ENCODE data around the gene BPIFB6.

GRCh38 chr20:33024243-33024560 is 7.2 kb upstream of the BPIFB6 start:
- TF ChIP-seq CEBPB (IDR thresholded peaks at IDR 0.05) (no peak), MAX (IDR thresholded peaks at IDR 0.05) (no peak), NFIC (IDR thresholded peaks at IDR 0.05) (no peak), TAF1 (IDR thresholded peaks at IDR 0.05; ENCODE audit: low read depth) (no peak), CREB1 (IDR thresholded peaks at IDR 0.05; ENCODE audit: low read depth) (no peak), USF1 (IDR thresholded peaks at IDR 0.05) (no peak), RAD21 (IDR thresholded peaks at IDR 0.05; ENCODE audit: low read depth) (no peak), YY1 (IDR thresholded peaks at IDR 0.05; ENCODE audit: low read depth) (no peak)
- TF ChIP-seq, protein P1, sequence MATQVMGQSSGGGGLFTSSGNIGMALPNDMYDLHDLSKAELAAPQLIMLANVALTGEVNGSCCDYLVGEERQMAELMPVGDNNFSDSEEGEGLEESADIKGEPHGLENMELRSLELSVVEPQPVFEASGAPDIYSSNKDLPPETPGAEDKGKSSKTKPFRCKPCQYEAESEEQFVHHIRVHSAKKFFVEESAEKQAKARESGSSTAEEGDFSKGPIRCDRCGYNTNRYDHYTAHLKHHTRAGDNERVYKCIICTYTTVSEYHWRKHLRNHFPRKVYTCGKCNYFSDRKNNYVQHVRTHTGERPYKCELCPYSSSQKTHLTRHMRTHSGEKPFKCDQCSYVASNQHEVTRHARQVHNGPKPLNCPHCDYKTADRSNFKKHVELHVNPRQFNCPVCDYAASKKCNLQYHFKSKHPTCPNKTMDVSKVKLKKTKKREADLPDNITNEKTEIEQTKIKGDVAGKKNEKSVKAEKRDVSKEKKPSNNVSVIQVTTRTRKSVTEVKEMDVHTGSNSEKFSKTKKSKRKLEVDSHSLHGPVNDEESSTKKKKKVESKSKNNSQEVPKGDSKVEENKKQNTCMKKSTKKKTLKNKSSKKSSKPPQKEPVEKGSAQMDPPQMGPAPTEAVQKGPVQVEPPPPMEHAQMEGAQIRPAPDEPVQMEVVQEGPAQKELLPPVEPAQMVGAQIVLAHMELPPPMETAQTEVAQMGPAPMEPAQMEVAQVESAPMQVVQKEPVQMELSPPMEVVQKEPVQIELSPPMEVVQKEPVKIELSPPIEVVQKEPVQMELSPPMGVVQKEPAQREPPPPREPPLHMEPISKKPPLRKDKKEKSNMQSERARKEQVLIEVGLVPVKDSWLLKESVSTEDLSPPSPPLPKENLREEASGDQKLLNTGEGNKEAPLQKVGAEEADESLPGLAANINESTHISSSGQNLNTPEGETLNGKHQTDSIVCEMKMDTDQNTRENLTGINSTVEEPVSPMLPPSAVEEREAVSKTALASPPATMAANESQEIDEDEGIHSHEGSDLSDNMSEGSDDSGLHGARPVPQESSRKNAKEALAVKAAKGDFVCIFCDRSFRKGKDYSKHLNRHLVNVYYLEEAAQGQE (IDR thresholded peaks at IDR 0.05; ENCODE audit: low read depth), result no peak
